Suppressor macrophage treated with lipopolysaccharide for 4 hours (primary cell): Measurements from ENCODE around the gene WNT6.
"Not testable (repeated sequence)": the region's sequence is repeated elsewhere in the genome, so short reads cannot be mapped to it uniquely, and the experiment has no call there.

Experiments
- DNase-seq: peaks from one replicate; pipeline ENCODE4 v3.0.0-alpha.2; 2020

WNT6 gene

DNA sequence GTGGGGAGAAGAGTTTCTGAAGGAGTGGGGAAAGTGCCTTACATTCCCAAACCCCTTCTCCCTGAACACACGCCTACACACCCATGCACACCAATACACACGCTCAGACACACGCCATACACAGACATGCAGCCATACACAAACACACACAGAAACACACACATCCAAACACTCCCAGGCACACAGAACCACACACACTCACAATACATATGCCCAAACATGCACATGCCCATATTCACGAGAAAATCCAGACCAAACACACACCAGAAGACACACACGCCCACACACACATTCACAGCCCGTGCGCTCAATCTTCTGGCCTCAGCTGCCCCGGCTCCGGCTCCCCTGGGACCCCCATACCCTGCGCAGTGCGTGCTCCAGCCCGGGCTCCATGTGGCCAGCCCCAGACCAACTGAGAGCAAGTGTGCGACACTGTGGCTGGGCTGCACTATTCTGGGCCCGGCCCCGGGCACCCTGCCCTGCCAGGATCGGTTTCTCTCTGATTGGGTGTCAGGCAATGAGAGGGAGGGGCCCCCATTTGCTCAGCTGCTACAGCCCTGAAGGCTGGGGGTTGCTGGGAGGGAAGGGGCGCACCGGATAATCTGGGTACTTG is 28.1 kb upstream of the WNT6 start, which contains the start of gene PRKAG3:
Gene PRKAG3, minus strand, starts transcription at position 426 of the 613 bp plus-strand sequence.
- DNase-seq, result no peak

DNA sequence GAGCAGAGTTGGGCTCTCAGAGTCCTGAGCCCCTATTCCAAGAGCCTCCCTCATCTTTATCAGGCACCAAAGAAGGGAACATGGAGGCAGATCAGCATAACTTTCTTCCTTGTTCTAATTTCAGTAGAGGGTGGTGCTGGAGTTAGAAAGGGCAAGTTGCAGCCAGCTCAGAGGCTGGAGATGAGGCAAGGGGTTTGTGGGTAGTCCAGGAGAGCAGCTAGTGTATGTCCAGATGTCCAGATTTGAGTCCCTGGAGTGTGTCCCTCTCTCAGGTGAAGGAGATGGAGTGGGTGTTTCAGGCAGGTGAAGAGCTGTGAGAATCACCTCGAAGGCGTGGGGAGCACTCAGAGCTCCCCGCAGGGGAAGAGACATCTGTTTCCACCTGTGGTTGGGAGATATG is 27.5 kb upstream of the WNT6 start:
- DNase-seq, result no peak

DNA sequence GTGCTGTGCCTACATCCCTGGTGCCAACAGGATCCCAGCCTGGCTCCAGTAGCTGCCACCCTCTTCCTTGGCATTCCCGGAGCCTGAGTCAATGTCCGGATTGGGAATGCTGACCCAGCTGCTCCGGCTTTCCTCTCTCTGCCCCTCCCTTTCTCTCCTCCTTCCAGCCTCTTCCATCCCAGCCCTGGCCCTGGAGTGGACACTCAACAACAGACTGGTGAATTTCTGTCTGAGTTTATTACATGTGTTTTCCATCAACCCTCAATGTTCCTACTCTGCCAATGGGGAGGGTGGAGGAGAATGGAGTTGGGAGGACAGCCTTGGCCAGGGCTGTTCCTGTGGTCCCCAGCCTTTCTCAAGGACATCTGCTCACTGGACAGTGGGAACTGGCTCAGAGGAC is 27.1 kb upstream of the WNT6 start:
- DNase-seq, result no peak

DNA sequence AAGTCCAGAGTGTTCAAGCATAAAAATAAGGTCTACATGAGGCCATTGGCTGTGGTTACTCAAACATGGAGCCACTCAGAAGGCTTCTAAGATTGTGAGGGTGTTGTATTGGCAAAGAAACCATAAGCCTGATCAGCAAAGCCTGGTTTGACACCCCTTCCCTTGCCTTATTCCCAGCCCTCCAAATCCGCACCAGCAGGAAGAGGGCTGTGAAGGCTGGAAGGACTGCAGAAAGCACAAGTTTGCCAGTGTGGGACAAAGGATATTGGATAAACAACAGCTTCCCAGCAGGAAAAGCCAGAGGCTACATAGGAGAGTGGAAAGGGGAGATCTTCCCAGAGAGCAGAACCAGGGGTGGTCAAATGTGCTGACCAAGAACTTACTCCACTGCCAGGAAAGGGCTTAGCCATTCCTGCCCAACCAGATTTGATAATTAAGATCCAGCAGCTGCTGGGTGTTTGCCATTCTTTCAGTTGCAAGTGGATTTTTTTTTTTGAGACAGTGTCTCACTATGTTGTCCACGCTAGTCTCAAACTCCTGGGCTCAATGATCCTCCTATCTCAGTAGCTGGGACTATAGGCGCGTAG is 26.5 kb upstream of the WNT6 start:
- no peak for DNase-seq

DNA sequence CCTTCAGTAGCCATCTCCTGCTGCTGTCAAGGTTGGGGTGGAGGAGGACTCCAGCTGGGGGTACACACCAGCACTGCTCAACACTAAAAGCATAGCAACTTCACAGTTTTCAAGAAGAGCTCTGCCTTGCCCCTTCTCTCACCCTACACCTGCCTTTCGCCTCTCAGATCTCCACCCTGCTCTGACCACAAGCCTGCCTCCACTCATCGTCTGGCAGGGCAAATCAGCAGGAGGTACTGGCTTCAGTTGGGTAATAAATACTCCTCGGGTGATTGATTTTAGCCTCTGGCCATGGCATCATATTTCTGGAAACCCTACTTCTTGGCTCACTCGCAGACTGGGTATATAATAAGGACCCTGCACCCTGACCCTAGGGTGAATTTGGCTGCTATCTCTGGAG is 24.9 kb upstream of the WNT6 start:
- DNase-seq, result no peak

DNA sequence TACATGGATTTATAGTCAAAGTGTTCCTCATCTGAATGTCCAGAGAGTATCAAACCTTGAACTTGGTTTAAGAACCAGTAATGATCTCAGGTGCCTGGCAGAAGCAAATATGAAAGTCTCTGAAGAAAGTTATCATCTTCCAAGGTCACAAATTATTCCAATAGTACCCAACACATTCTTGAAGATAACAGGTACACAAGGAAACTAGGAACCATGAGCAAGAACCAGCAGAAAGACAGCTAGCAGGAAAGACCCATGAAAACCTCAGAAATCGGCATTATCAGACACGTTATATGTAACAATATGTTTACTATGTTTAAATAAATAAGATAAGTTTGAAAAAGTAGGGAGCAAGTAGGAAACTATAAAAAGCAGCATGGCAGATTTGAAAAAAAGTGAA is 22.1 kb upstream of the WNT6 start:
- DNase-seq, result no peak

DNA sequence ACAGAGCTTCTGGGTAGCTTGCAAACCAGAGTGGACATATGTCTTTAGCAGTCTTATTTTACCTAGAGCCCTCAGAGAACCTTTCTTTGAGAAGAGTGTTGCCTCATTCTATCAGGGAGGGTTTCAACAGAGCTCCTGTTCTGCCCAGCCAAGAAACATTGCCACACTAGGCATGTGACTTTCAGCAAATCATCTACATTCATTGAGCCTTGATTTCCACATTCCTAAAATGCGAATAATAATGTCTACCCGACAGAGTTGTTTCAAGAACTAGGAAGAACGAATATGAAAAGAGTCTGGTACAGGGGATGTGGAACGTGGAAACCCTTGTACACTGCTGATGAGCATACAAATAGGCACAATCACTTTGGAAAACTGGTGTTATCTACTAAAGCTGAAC is 20.2 kb upstream of the WNT6 start:
- DNase-seq, result peak; percentile 67

DNA sequence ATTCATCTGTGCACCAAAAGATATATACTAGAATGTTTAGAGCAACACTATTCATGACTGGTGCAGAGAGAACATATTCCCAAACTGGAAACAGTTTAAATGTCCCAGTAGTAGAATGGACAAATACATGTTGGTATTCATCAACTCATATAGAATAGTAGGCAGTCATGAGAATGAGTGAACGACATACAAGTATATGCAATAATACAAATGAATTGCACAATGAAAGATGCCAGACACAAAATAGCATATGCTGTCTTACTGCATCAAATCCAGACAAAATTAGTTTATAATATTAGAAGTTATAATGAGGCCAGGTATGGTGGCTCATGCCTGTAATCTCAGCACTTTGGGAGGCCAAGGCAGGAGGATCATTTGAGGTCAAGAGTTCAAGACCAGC is 19.7 kb upstream of the WNT6 start:
- no peak for DNase-seq

DNA sequence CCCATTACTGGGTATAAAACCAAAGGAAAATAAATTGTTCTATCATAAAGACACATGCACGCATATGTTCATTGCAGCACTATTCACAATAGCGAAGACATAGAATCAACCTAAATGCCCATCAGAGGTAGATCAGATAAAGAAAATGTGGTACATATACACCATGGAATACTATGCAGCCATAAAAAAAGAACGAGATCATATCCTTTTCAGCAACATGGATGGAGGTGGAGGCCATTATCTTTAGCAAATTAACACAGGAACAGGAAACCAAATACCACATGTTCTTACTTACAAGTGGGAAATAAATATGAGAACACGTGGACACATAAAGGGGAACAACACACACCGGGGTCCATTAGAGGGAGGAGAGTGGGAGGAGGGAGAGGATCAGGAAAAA is 15.3 kb upstream of the WNT6 start:
- DNase-seq, result not testable (repeated sequence)

DNA sequence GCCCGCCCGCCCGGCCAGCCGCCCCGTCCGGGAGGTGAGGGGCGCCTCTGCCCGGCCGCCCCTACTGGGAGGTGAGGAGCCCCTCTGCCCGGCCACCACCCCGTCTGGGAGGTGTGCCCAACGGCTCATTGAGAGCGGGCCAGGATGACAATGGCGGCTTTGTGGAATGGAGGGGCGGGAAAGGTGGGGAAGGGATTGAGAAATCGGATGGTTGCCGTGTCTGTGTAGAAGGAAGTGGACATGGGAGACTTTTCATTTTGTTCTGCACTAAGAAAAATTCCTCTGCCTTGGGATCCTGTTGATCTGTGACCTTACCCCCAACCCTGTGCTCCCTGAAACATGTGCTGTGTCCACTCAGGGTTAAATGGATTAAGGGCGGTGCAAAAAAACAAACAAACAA is 12.6 kb upstream of the WNT6 start:
- DNase-seq, result not testable (repeated sequence)

DNA sequence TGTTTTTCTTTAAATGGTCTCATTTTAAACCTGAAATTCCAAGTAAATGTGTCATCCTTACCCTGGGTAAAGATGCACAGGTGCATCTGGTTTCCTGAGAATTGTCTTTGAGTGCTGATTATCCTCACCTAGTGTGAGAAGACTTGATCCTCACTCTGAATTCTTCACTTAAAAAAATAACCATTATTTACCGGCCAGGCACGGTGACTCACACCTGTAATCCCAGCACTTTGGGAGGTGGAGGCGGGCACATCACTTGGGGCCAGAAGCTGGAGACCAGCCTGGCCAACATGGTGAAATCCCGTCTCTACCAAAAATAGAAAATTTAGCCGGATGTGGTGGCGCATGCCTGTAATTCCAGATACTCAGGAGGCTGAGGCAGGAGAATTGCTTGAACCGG is 9.9 kb upstream of the WNT6 start:
- no peak for DNase-seq

DNA sequence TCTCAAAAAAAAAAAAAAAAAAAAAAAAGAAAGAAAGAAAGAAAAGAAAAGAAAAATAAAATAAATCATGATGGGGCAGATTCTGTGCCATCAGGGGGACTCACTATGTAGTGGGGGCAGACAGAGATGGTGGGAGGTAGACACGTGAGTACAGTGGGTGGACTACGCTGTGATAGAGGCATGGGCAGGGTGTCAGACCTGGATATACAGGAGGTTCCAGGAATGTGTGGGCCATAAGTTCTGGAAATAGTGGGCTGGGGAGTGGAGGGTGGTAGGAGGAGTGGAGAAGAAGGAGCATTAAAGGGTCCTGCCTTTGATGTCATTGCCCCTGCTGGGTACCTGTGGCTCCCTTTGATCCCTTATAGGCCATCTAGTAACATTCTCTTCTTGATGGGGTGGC is 8.8 kb upstream of the WNT6 start:
- no peak for DNase-seq

DNA sequence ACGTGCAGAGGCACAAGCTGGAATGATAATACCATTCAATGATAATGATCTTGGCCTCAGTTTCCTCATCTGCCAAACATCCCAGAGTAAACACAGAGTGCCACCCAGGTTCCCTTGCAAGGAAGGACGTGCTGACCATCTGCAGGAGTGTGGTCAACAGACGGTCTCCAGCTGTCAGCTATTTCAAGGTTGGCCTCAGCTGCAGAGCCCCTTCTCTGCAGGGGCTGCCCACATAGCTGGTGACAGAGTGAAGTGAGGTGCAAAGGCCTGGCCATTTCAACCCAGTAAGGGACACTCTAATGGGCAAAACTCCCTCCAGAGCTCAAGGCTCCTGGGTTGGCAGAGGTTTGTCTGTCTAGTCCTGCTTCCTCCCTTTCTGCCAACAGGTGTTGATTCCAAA is 8.3 kb upstream of the WNT6 start:
- no peak for DNase-seq

DNA sequence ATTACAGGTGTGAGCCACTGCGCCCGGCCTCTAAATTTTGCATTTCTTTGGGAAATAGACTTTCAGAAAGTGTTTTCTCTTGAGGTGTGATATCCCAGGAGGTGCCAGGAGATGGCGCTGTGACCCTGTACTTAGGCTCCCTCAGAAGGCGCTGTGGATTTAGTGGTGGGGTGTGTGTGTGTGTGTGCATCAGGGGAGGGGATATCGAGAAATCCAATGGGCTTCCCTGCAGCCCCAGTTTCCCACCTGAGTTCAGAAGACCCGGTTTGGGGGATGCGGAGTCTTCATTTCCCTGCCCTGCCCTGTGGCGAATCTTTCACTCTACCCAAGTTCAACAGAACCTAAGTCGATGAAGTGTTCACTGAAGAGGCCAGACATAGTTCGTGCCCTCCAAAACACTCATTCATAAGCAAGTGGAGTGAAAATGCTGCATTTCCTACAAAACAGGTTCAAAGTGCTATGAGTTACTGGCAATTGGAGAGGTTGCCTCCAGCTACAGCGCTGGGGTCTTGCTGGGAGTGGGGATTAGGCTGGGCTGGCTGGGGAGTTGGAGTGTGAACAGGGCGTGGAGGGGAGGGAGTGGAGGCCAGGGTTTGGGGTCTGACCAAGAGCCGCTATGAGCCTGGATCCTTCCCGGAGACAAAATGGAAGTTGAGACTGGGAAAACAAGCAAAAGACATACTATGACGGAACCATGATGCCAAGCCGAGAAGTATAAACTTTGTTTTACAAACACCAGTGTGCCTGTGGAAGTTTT is 6.5 kb upstream of the WNT6 start:
- DNase-seq, result peak; percentile 76

DNA sequence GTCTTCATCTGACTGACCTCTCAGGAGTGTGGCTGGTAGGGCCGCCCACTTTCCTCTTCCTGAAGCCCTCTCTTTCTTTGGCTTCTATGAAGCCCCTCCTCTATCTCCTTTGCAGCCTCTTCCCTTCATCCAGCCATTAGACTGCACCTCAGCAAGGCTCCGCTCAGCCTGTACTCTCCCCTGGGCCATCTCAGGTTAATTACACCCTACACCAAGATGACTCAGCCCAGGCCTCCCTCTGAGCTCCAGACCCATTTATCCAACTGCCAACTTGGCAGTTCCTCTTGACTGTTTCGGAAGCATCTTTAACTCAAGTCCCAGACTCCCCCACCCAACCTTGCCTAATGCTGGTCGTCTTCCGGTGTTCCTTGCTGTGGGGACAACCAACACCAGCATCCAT is 5.8 kb upstream of the WNT6 start:
- no peak for DNase-seq

DNA sequence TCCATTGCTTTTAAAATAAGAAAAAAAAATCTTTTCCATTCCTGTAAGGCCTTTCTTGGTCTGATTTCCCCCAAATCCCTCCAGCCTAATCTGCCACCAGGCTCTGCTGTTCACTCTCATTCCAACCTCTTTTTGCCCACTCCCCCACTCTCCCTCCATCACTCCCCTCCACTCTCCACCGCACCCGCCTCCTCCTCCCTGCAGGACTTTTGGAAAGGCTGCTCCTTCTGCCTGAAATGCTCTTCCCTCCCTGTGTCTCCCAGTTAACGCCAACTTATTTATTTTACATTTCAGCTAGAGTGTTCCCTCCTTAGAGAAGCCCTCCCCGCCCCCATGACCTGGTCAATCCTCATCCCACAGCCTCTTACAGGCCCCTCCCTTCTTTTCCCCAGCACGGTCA is 4.7 kb upstream of the WNT6 start:
- no peak for DNase-seq

DNA sequence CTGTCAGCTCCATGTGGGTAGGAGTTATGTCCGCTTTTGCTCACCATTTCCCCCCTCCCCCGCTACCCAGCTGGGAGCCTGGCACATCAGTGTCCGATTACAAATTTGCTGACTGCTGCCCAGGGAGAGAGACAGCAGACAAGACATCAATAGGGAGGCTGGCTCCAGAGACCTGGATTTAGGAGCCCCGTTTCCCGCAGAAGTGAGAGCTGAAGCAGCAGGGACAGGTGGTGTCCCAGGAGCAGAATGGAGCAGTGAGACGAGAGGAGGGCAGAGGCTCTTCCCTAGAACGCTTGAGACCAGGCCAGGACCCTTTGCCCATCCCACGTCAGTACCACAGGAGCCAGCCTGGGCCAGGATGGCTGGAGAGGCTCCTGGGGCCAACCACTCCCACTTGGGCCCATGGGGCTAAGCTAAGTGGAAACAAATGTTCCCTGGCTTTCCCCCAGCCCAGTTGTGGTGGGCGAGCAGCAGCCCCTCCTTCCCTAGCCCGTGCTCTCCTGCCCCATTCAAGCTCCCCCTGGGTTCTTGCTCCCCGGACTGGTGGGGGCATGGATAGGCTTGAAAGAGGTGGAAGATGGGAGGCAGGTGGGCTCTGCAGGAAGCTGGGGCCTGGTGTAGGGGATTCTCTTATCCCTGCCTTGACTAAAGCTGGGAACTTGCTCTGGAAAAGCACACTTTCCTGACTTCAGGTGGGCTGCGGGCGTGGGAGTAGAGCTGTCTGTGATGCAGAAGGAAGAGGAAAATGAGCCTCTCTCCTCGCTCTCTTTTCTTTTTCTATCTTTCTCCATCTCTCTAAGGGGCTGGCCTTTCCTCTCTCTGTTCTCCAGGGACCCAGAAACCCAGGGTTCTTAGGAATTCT is 4.1 kb upstream of the WNT6 start:
- DNase-seq, result no peak

DNA sequence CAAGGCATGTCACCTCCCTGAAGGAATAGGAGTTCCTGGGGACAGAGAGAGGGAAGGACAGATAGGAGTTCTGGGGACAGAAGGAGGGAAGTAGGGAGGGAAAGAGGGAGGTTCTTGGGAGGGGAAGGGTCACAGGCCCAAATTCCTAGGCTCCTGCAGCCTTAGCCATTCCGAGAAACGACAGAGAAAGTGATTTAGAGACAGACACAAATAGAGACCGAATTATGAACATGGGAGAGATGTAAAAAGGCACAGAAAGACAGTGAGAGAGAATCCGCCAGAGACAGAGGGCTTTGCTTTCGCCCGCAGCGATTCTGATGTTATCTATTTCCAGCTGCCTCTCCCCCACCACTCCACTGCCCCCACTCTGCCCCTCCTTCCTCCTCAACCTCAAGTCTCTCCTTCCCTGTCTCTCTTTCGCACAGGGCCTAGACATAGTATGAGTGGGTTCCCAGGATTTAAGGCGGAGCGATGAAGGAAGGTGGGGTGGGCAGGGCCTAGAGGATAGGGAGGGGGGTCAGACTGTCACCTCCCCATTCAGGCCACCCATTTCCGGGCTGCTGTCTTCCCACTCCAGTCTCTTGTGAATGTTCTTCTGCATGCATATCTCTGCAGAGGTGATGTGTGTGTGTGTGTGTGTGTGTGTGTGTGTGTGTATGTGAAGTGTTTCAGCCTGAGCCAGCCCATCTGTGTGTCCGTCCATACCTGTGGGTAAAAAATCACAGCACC is 3.3 kb upstream of the WNT6 start:
- DNase-seq, result no peak

DNA sequence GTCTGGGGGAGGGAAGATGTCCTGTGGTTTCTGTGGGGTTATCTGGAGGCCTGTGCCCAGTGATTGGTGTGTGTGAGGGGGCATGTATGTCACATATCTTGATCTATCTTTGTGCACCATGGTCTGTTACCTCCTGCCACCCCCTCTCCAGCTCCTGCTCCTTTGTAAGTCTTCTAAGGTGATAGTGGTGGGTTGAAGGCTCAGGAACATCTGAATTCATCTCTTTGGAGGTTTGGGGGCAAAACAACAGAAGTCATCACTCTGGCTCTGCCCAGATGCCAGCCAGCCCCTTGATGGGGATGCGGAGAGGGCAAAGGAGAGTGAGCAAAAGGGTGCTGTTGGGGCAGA is 2.7 kb upstream of the WNT6 start:
- DNase-seq, result no peak

DNA sequence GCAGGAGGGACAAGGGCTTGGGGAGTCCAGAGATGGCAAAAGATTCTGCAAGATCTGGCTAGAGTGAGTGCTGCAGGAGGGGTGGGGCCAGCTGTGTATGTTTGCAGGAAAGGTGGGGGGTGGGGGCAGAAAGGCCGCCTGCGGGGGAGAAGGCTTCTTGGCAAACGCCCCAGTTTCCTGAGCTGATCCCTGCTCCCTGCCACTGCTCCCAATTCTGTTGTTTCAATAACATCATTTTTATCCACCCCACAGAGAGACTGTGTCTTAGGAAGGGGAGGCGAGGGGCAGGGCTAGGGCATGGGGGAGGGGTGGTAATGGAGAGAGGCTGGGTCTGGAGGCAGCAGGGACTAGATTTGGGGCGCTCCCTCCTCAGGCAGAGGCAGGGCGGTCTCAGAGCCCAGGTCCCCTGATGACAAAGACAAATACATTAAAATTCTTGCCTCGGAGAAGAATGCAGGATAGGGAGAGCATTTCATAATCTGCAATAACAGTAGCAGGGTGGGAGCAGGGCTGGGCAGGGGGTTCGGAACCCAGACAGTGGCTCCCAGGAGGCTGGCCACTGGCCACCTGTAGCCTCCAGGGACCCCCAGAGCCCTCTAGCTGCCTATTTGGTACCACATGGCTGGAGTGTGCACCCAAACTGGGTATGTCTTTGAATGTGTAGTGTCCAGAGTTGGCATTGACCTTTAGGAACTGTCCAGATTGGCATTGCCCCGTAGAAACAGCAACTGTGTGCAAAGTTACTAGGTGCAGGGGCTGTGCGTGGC is 2.1 kb upstream of the WNT6 start:
- no peak for DNase-seq

DNA sequence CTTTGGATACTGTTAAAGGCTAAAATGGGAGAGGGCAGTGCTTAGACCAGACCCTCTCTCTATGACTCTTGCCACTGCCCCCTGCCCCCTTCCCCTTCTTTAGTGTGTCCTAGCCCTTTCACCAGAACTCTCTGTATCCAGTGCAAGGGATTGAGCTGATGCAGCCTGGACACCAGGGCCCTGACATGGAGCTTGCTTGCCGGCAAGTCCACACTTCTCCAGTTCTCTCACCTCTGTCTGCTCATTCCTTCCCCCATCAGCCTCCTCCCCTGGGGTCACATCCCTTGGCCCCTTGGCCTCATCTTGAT is 1.5 kb upstream of the WNT6 start:
- no peak for DNase-seq
